MM.1S (cell line): Measurements from ENCODE around the gene DCHS2.

Experiments used
- DNase-seq: peaks from one replicate; pipeline ENCODE4 v3.0.0-alpha.2; 2015
- H2AFZ ChIP-seq: fragments of 300-600 bp; sonication (generic); 2 replicates; pipeline ENCODE4 v1.6.0; 2016; ENCODE audit warnings: antibody characterized with exemption, low read length
- H3F3A ChIP-seq: fragments of 300-600 bp; sonication (generic); 2 replicates; pipeline ENCODE4 v1.6.1; 2016; ENCODE audit warnings: mild to moderate bottlenecking, antibody characterized with exemption, low read length, moderate library complexity, mixed read lengths; ENCODE audit not compliant: insufficient read depth
- H3K27ac ChIP-seq: fragments of 300-600 bp; sonication (generic); 2 replicates; pipeline ENCODE4 v1.5.1; 2016; ENCODE audit warnings: mild to moderate bottlenecking, low read length
- H3K27me3 ChIP-seq: fragments of 300-600 bp; sonication (generic); replicated peaks from 2 replicates; pipeline ENCODE4 v1.6.0; 2016; ENCODE audit warnings: low read length; ENCODE audit not compliant: insufficient read depth
- H3K36me3 ChIP-seq: fragments of 300-600 bp; sonication (generic); replicated peaks from 2 replicates; pipeline ENCODE4 v1.6.1; 2016; ENCODE audit warnings: mild to moderate bottlenecking, low read length, mixed read lengths; ENCODE audit not compliant: insufficient read depth
- H3K4me1 ChIP-seq: fragments of 300-600 bp; sonication (generic); 2 replicates; pipeline ENCODE4 v1.6.1; 2016; ENCODE audit warnings: low read length, mixed read lengths
- H3K4me2 ChIP-seq: fragments of 300-600 bp; sonication (generic); 2 replicates; pipeline ENCODE4 v1.6.0; 2016; ENCODE audit warnings: low read depth, low read length
- H3K4me3 ChIP-seq: fragments of 300-600 bp; sonication (generic); 2 replicates; pipeline ENCODE4 v1.5.1; 2016; ENCODE audit warnings: low read length, mixed read lengths
- H3K79me2 ChIP-seq: fragments of 300-600 bp; sonication (generic); 2 replicates; pipeline ENCODE4 v1.6.1; 2016; ENCODE audit warnings: mixed run types, low read length, mixed read lengths
- H3K9ac ChIP-seq: fragments of 300-600 bp; sonication (generic); 2 replicates; pipeline ENCODE4 v1.6.1; 2016; ENCODE audit warnings: low read length, mixed read lengths
- H3K9me2 ChIP-seq: fragments of 300-600 bp; sonication (generic); replicated peaks from 2 replicates; pipeline ENCODE4 v1.6.1; 2016; ENCODE audit warnings: mild to moderate bottlenecking, low read length, mixed read lengths; ENCODE audit not compliant: insufficient read depth
- H3K9me3 ChIP-seq: fragments of 300-600 bp; sonication (generic); replicated peaks from 2 replicates; pipeline ENCODE4 v1.6.1; 2016; ENCODE audit warnings: mild to moderate bottlenecking, low read length, mixed read lengths; ENCODE audit not compliant: insufficient read depth
- H4K20me1 ChIP-seq: fragments of 300-600 bp; sonication (generic); 2 replicates; pipeline ENCODE4 v1.6.1; 2016; ENCODE audit warnings: mild to moderate bottlenecking, low read length, moderate library complexity, mixed read lengths; ENCODE audit not compliant: insufficient read depth
- CTCF ChIP-seq: fragments of 300-600 bp; sonication (generic); IDR thresholded peaks from 2 replicates; pipeline ENCODE4 v1.5.1; 2016; ENCODE audit warnings: antibody characterized with exemption, low read length, mixed read lengths
- EZH2 ChIP-seq: fragments of 300-600 bp; sonication (generic); optimal IDR thresholded peaks from 2 replicates; pipeline ENCODE3; 2017; ENCODE audit warnings: low read depth, mild to moderate bottlenecking, antibody characterized with exemption, low read length, mixed read lengths
- EZH2phosphoT487 ChIP-seq: fragments of 300-600 bp; sonication (generic); IDR thresholded peaks from 2 replicates; pipeline ENCODE4 v1.6.1; 2018; ENCODE audit warnings: antibody characterized with exemption, low read length

DCHS2 gene

GRCh38 chr4:154317201-154317999 lies 174.2 kb downstream of the DCHS2 start:
- H3K79me2 ChIP-seq: no peaks in the 10 kb centered on the region
- no peak overlapping the region for H3K4me2 ChIP-seq
- no peaks in the 10 kb centered on the region for H3K4me1 ChIP-seq
- H3K27ac ChIP-seq: no peak overlapping the region
- no peaks in the 10 kb centered on the region for H3K9me3 ChIP-seq
- no peaks in the 10 kb centered on the region for H3K9me2 ChIP-seq
- no peak overlapping the region for H3K4me3 ChIP-seq
- no peak overlapping the region for H2AFZ ChIP-seq
- no peaks in the 10 kb centered on the region for H4K20me1 ChIP-seq
- no peak for DNase-seq
- TF ChIP-seq EZH2phosphoT487: no peak
- no peak for TF ChIP-seq EZH2
- no peak for TF ChIP-seq CTCF
- H3K27me3 ChIP-seq: no peaks in the 10 kb centered on the region
- no peaks in the 10 kb centered on the region for H3K36me3 ChIP-seq
- H3K9ac ChIP-seq: no peak overlapping the region
- H3F3A ChIP-seq: no peaks in the 10 kb centered on the region

- H3K27ac ChIP-seq: no peak overlapping the region
- no peaks in the 10 kb centered on the region for H3F3A ChIP-seq
- H3K9me3 ChIP-seq: no peaks in the 10 kb centered on the region
- H3K4me2 ChIP-seq: no peak overlapping the region
- no peak for DNase-seq
- TF ChIP-seq EZH2 (no peak), CTCF (no peak), EZH2phosphoT487 (no peak)
- H4K20me1 ChIP-seq: no peaks in the 10 kb centered on the region
- no peaks in the 10 kb centered on the region for H3K79me2 ChIP-seq
- no peaks in the 10 kb centered on the region for H3K27me3 ChIP-seq
- H3K36me3 ChIP-seq: no peaks in the 10 kb centered on the region
- no peak overlapping the region for H3K9ac ChIP-seq
- no peak overlapping the region for H3K4me3 ChIP-seq
- no peak overlapping the region for H2AFZ ChIP-seq
- H3K4me1 ChIP-seq: no peaks in the 10 kb centered on the region
- H3K9me2 ChIP-seq: no peaks in the 10 kb centered on the region
These were observed 175.9 kb downstream of the DCHS2 start for GRCh38 chr4:154315741-154316140.

GRCh38 chr4:154314248-154314647 lies 177.4 kb downstream of the DCHS2 start:
- H3K9me3 ChIP-seq: no peaks in the 10 kb centered on the region
- no peaks in the 10 kb centered on the region for H3K79me2 ChIP-seq
- no peaks in the 10 kb centered on the region for H3F3A ChIP-seq
- TF ChIP-seq EZH2phosphoT487 (no peak), CTCF (no peak), EZH2 (no peak)
- H3K27me3 ChIP-seq: no peaks in the 10 kb centered on the region
- no peak overlapping the region for H3K4me2 ChIP-seq
- no peak overlapping the region for H3K9ac ChIP-seq
- no peak overlapping the region for H3K4me3 ChIP-seq
- H3K9me2 ChIP-seq: no peaks in the 10 kb centered on the region
- H4K20me1 ChIP-seq: no peaks in the 10 kb centered on the region
- DNase-seq: no peak
- H3K4me1 ChIP-seq: no peaks in the 10 kb centered on the region
- no peak overlapping the region for H3K27ac ChIP-seq
- H3K36me3 ChIP-seq: no peaks in the 10 kb centered on the region
- H2AFZ ChIP-seq: no peak overlapping the region
